ENCODE data around the gene SPHK2.
A peak's percentile ranks its signal among the peaks of the same experiment; 100 is the strongest.

GRCh38 chr19:48618916-48619691, at the start of gene SPHK2, which contains the start of gene RPL18:
- TF ChIP-seq CTCF (IDR thresholded peaks at IDR 0.05) = peak in 2 of 5 experiments; percentile 7 to 40
- TF ChIP-seq EP300 (IDR thresholded peaks at IDR 0.05) = peak; percentile 96 to 97
- TF ChIP-seq POLR2A (IDR thresholded peaks at IDR 0.05) = peak; percentile 80 to 91
